Testis (tissue), 3 donors: ENCODE results near the gene MEGF8. TPM values are rescaled to one million over a fixed set of nuclear protein-coding genes. Genes with fewer than 3 reads are reported as not detected.
"Not testable (repeated sequence)": the region's sequence is repeated elsewhere in the genome, so short reads cannot be mapped to it uniquely, and the experiment has no call there.

Source experiments
- DNase-seq: peaks from one replicate; pipeline ENCODE4 v3.0.0-alpha.2; 2019
- H3K27ac ChIP-seq, 2 donors: fragments of 200-600 bp; sonication (generic); one replicate each; pipeline ENCODE4 v1.5.1; 2019
- H3K27me3 ChIP-seq: fragments of 200-600 bp; sonication (generic); one replicate; pipeline ENCODE4 v1.5.1; 2019
- H3K36me3 ChIP-seq: fragments of 200-600 bp; sonication (generic); one replicate; pipeline ENCODE4 v1.5.1; 2017; ENCODE audit warnings: low read depth; ENCODE audit errors: missing control alignments
- H3K4me1 ChIP-seq: fragments of 200-600 bp; sonication (generic); one replicate; pipeline ENCODE4 v1.5.1; 2019
- H3K4me3 ChIP-seq, 2 donors: fragments of 200-600 bp; sonication (generic); one replicate each; pipeline ENCODE4 v1.5.1; 2017 to 2019
- H3K9me3 ChIP-seq: fragments of 200-600 bp; sonication (generic); one replicate; pipeline ENCODE4 v1.5.1; 2017
- POLR2A ChIP-seq: fragments of 450-650 bp; IDR thresholded peaks from one replicate; pipeline ENCODE4 v1.6.1; 2017; ENCODE audit warnings: antibody characterized with exemption, mild to moderate bottlenecking, moderate library complexity
- WGBS, 2 donors: methylation state at CpG; one replicate each; pipeline ENCODE4 v1.1.5; 2018; 5-methylcytosine and 5-hydroxymethylcytosine counted together
- intact Hi-C: fragments of 100-400 bp; cut with DNase I; formaldehyde crosslinking; loops from one replicate; pipeline ENCODE4 v1.15.1; 2023; ENCODE audit warnings: low total_unique reads
- polyA plus RNA-seq: library from polyadenylated mRNA; stranded (reverse); fragments of 350-450 nt; fragmentation: Illumina TruSeq; extraction: RNeasy Lipid Tissue Mini Kit (QIAGEN cat#74804); gene quantifications from one replicate; pipeline ENCODE4 v1.2.3, GENCODE V29; 2014; ENCODE audit warnings: low read depth, low replicate concordance; ENCODE audit not compliant: insufficient read depth
- total RNA-seq, 2 donors: library from RNA; depleted of rRNA; stranded (reverse); fragments of >200 nt; gene quantifications; one replicate each; pipeline ENCODE4 v1.2.3, GENCODE V29; 2016
- TF ChIP-seq, protein P1 (sequence below), 3 experiments: fragments of 450-650 bp in 2 of 3; fragments of 200-600 bp in 1 of 3; sonication (generic) in 1 of 3; IDR thresholded peaks; one replicate each; pipeline ENCODE4 v1.5.1; 2016 to 2019; ENCODE audit warnings: antibody characterized with exemption in 3 of 3, mild to moderate bottlenecking in 2 of 3, moderate library complexity in 1 of 3

MEGF8 gene
- total and polyA plus RNA-seq, 3 donors from 2014 or later, result 18.8 to 27.3 (median 26.9) TPM

- Histone ChIP-seq H3K9me3 (no peaks in the 10 kb centered on the region), H3K27ac (no peak overlapping the region), H3K4me3 (no peak overlapping the region), H3K27me3 (no peaks in the 10 kb centered on the region), H3K4me1 (peaks cover 22% of the 10 kb centered on the region), H3K36me3 (no peaks in the 10 kb centered on the region)
- no peak for TF ChIP-seq POLR2A
- TF ChIP-seq, protein P1, sequence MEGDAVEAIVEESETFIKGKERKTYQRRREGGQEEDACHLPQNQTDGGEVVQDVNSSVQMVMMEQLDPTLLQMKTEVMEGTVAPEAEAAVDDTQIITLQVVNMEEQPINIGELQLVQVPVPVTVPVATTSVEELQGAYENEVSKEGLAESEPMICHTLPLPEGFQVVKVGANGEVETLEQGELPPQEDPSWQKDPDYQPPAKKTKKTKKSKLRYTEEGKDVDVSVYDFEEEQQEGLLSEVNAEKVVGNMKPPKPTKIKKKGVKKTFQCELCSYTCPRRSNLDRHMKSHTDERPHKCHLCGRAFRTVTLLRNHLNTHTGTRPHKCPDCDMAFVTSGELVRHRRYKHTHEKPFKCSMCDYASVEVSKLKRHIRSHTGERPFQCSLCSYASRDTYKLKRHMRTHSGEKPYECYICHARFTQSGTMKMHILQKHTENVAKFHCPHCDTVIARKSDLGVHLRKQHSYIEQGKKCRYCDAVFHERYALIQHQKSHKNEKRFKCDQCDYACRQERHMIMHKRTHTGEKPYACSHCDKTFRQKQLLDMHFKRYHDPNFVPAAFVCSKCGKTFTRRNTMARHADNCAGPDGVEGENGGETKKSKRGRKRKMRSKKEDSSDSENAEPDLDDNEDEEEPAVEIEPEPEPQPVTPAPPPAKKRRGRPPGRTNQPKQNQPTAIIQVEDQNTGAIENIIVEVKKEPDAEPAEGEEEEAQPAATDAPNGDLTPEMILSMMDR (IDR thresholded peaks at IDR 0.05), result no peak
- intact Hi-C loops, result no loop called here
- no peak for DNase-seq
Measured at GRCh38 chr19:42326969-42327368, 1.5 kb downstream of the MEGF8 start.

GRCh38 chr19:42327381-42327780 is 1.9 kb downstream of the MEGF8 start:
- Histone ChIP-seq H3K27me3 (no peaks in the 10 kb centered on the region), H3K27ac (no peak overlapping the region), H3K9me3 (no peaks in the 10 kb centered on the region), H3K4me3 (no peak overlapping the region), H3K36me3 (no peaks in the 10 kb centered on the region), H3K4me1 (peaks cover 22% of the 10 kb centered on the region)
- intact Hi-C loops, result no loop called here
- TF ChIP-seq, protein P1 (IDR thresholded peaks at IDR 0.05), result no peak
- TF ChIP-seq POLR2A, result no peak
- no peak for DNase-seq
- 84 to 91% methylated on average over 5 of the region's 5 CpGs for WGBS, 2 donors

DNA sequence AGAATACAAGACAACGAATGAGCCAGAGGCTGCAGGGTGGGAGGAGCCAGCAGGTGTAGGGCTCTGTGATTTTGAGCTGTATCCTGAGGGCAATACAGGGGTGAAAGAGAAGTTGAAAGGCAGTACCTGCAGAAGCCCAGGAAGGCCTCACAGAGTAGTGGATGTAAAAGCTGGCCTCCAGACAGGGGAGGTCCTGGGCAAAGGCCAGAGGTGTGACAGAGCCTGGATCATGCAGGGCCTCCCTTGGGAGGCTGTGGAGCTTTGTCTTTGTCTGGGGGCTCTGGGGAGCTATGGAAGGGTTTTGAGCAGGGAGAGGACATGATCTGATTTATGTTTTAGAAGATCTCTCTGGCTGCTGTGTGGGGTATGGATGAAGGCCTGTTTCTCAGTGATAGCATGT is 2.7 kb downstream of the MEGF8 start:
- Histone ChIP-seq H3K4me3 (no peak overlapping the region), H3K27me3 (no peaks in the 10 kb centered on the region), H3K4me1 (peaks cover 22% of the 10 kb centered on the region), H3K9me3 (no peaks in the 10 kb centered on the region), H3K27ac (no peak overlapping the region), H3K36me3 (no peaks in the 10 kb centered on the region)
- 56 to 71% methylated on average over 1 of the region's 1 CpG for WGBS, 2 donors
- TF ChIP-seq POLR2A, result no peak
- TF ChIP-seq, protein P1 (IDR thresholded peaks at IDR 0.05), result no peak
- no peak for DNase-seq
- intact Hi-C loops, result no loop called here

- TF ChIP-seq POLR2A, result no peak
- TF ChIP-seq, protein P1 (IDR thresholded peaks at IDR 0.05), result no peak
- Histone ChIP-seq H3K27me3 (no peaks in the 10 kb centered on the region), H3K27ac (no peak overlapping the region), H3K9me3 (no peaks in the 10 kb centered on the region), H3K36me3 (no peaks in the 10 kb centered on the region), H3K4me1 (peaks cover 22% of the 10 kb centered on the region), H3K4me3 (no peak overlapping the region)
- WGBS, 2 donors, result 82 to 86% methylated on average over 2 of the region's 2 CpGs
- no peak for DNase-seq
- intact Hi-C loops, result no loop called here
Measured at GRCh38 chr19:42328854-42329253, 3.4 kb downstream of the MEGF8 start.

- intact Hi-C loops, result no loop called here
- Histone ChIP-seq H3K4me1 (peaks cover 28% of the 10 kb centered on the region), H3K27ac (no peak overlapping the region), H3K9me3 (no peaks in the 10 kb centered on the region), H3K4me3 (no peak overlapping the region), H3K36me3 (no peaks in the 10 kb centered on the region), H3K27me3 (no peaks in the 10 kb centered on the region)
- DNase-seq, result peak; percentile 42
- 35 to 48% methylated on average over 2 of the region's 2 CpGs for WGBS, 2 donors
- TF ChIP-seq, protein P1 (IDR thresholded peaks at IDR 0.05), result no peak
- TF ChIP-seq POLR2A, result no peak
Measured at GRCh38 chr19:42330241-42330711, 4.8 kb downstream of the MEGF8 start.

GRCh38 chr19:42331333-42331732 is 5.9 kb downstream of the MEGF8 start:
- intact Hi-C loops, DNase-seq, H3K4me3 ChIP-seq, H3K27ac ChIP-seq, H3K36me3 ChIP-seq, H3K27me3 ChIP-seq, H3K9me3 ChIP-seq: not testable (repeated sequence)
- peaks cover 25% of the 10 kb centered on the region for H3K4me1 ChIP-seq
- 73 to 79% methylated on average over 3 of the region's 3 CpGs for WGBS, 2 donors
